Neuronal stem cell (in vitro differentiated cells): ENCODE results near the gene PACRG.

ENCODE experiments used
- DNase-seq: peaks from one replicate; pipeline ENCODE4 v3.0.0-alpha.2; 2013; ENCODE audit warnings: low spot score
- H2AFZ ChIP-seq: one replicate; pipeline ENCODE4 v1.6.1; 2013; ENCODE audit warnings: mild to moderate bottlenecking, low read length, inconsistent platforms
- H2AK5ac ChIP-seq: 2 replicates; pipeline ENCODE4 v1.6.1; 2013; ENCODE audit warnings: low read depth, mild to moderate bottlenecking, inconsistent platforms, low read length, moderate library complexity, mixed read lengths
- H2BK120ac ChIP-seq: 2 replicates; pipeline ENCODE4 v1.6.1; 2013; ENCODE audit warnings: low read depth, mild to moderate bottlenecking, inconsistent platforms, low read length, moderate library complexity, mixed read lengths
- H2BK12ac ChIP-seq: one replicate; pipeline ENCODE4 v1.6.1; 2013; ENCODE audit warnings: low read length, inconsistent platforms
- H2BK15ac ChIP-seq: 2 replicates; pipeline ENCODE4 v1.6.1; 2013; ENCODE audit warnings: mild to moderate bottlenecking, low read length, inconsistent platforms, mixed read lengths
- H2BK5ac ChIP-seq: one replicate; pipeline ENCODE4 v1.6.1; 2013; ENCODE audit warnings: inconsistent platforms, mild to moderate bottlenecking, low read length, moderate library complexity
- H3K14ac ChIP-seq: one replicate; pipeline ENCODE4 v1.6.1; 2013; ENCODE audit warnings: low read length, inconsistent platforms
- H3K18ac ChIP-seq: 2 replicates; pipeline ENCODE4 v1.6.1; 2013; ENCODE audit warnings: low read length, inconsistent platforms
- H3K23ac ChIP-seq: 2 replicates; pipeline ENCODE4 v1.6.1; 2013; ENCODE audit warnings: low read depth, mild to moderate bottlenecking, mixed read lengths, low read length, inconsistent platforms; ENCODE audit not compliant: poor library complexity
- H3K27ac ChIP-seq: replicated peaks from 3 replicates; pipeline ENCODE4 v1.5.1; 2013; ENCODE audit warnings: low read length, inconsistent platforms
- H3K27me3 ChIP-seq, 3 experiments: 2 replicates each; pipeline ENCODE4 v1.6.1; 2013; ENCODE audit warnings: low read length in 3 of 3, mild to moderate bottlenecking in 2 of 3, inconsistent platforms in 1 of 3, low read depth in 1 of 3, mixed read lengths in 1 of 3, moderate library complexity in 1 of 3; ENCODE audit not compliant: control insufficient read depth in 3 of 3, insufficient read depth in 3 of 3
- H3K36me3 ChIP-seq, 2 donors: replicated peaks in 1 of 2; 2 replicates each; pipeline ENCODE4 v1.6.1; 2013; ENCODE audit warnings: low read length in 2 of 2; ENCODE audit not compliant: control insufficient read depth in 2 of 2, insufficient read depth in 2 of 2
- H3K4ac ChIP-seq: 2 replicates; pipeline ENCODE4 v1.6.1; 2013; ENCODE audit warnings: inconsistent platforms, mild to moderate bottlenecking, low read length, moderate library complexity
- H3K4me1 ChIP-seq, 2 donors: 1 replicate in 1 of 2; 2 replicates in 1 of 2; pipeline ENCODE4 v1.6.1; 2013; ENCODE audit warnings: low read length in 2 of 2, low read depth in 1 of 2; ENCODE audit not compliant: control insufficient read depth in 2 of 2, insufficient read depth in 1 of 2
- H3K4me2 ChIP-seq: one replicate; pipeline ENCODE4 v1.6.1; 2013; ENCODE audit warnings: mild to moderate bottlenecking, low read length, inconsistent platforms; ENCODE audit not compliant: insufficient read depth, poor library complexity, severe bottlenecking
- H3K4me3 ChIP-seq, 2 donors: 2 replicates each; pipeline ENCODE4 v1.5.1; 2013; ENCODE audit warnings: low read length in 2 of 2, mild to moderate bottlenecking in 2 of 2, inconsistent platforms in 1 of 2, moderate library complexity in 1 of 2
- H3K79me1 ChIP-seq: one replicate; pipeline ENCODE4 v1.6.1; 2013; ENCODE audit warnings: low read depth, mild to moderate bottlenecking, inconsistent platforms, low read length, moderate library complexity
- H3K9ac ChIP-seq: one replicate; pipeline ENCODE4 v1.6.1; 2013; ENCODE audit warnings: mild to moderate bottlenecking, low read depth, low read length, inconsistent platforms; ENCODE audit not compliant: poor library complexity
- H3K9me3 ChIP-seq, 2 donors: replicated peaks in 1 of 2; 2 replicates each; pipeline versions ENCODE3 to v1.6.1; 2013; ENCODE audit warnings: low read length in 2 of 2, mild to moderate bottlenecking in 2 of 2, inconsistent platforms in 1 of 2, low read depth in 1 of 2, mixed read lengths in 1 of 2, moderate library complexity in 1 of 2; ENCODE audit not compliant: control insufficient read depth in 2 of 2, insufficient read depth in 1 of 2
- H4K8ac ChIP-seq: one replicate; pipeline ENCODE4 v1.6.1; 2013; ENCODE audit warnings: low read depth, mild to moderate bottlenecking, inconsistent platforms, low read length, moderate library complexity
- H4K91ac ChIP-seq: one replicate; pipeline ENCODE4 v1.6.1; 2013; ENCODE audit warnings: low read length, low read depth, mild to moderate bottlenecking, inconsistent platforms; ENCODE audit not compliant: poor library complexity
- WGBS, 2 donors: extraction: QIAGEN DNeasy Blood & Tissue Kit; methylation state at CpG; one replicate each; pipeline ENCODE4 v1.1.7; 2013; ENCODE audit warnings: missing lambda C conversion rate in 2 of 2, mixed read lengths in 1 of 2; ENCODE audit not compliant: insufficient read length in 2 of 2, insufficient replicate concordance in 1 of 2; ENCODE audit errors: extremely low coverage in 2 of 2; 5-methylcytosine and 5-hydroxymethylcytosine counted together

Gene PACRG

DNA sequence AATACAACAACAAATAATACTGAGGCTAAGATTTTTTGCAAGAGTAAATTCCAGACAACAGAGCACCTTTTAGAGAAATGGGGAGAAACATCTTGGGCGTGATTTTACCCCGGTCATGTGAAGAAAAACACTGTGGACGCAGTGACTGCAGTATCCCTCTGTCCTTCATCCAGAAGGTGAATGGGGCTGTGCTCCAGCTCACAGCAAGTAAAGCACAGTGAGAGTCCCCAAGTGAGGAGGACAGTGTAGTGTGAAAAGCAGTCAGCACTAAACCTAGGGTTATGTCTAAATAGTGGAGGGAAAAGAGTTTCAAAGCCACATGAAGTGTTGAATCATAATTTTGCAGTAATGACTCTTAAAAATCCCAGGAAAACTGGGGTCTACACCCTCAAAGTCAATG lies 338.4 kb downstream of the PACRG start:
- Histone ChIP-seq H3K4me2 (no peak overlapping the region), H3K4ac (no peak overlapping the region), H3K4me1 (peaks cover 10% of the 10 kb centered on the region in 2 donors), H2BK15ac (no peak overlapping the region), H4K8ac (no peak overlapping the region), H3K18ac (no peak overlapping the region), H2AK5ac (no peak overlapping the region), H3K36me3 (no peaks in the 10 kb centered on the region), H2BK5ac (no peak overlapping the region), H4K91ac (no peak overlapping the region), H3K4me3 (no peak overlapping the region), H3K27me3 (no peaks in the 10 kb centered on the region), H3K14ac (no peak overlapping the region), H2AFZ (no peak overlapping the region), H3K27ac (no peak overlapping the region), H3K23ac (no peak overlapping the region), H3K79me1 (no peaks in the 10 kb centered on the region), H3K9me3 (peaks cover 1 to 4% of the 10 kb centered on the region in 2 donors), H2BK120ac (no peak overlapping the region), H3K9ac (no peak overlapping the region), H2BK12ac (no peak overlapping the region)
- no CpG with 5 or more reads among the region's 3 CpGs for WGBS, 2 donors
- DNase-seq: no peak

DNA sequence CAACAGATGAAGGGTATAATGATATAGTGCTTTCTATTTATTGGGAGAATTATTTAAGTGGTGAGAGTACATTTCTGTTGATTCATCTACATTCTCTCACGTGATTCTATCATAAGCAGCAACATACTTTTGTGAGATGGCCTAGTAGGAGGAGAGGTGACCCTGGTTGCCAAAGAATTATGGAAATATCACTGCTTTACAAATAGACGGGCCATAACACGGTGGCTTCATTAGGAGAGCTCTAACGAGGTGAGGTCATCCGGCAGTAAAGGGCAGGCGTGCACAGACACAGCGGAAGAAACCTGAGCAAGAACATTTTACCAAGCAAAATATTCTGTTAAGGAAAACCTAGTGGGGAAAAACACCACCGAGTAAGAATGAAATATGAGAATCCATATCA lies 349.4 kb downstream of the PACRG start:
- H3K14ac ChIP-seq: no peak overlapping the region
- H3K4me1 ChIP-seq: no peaks in the 10 kb centered on the region
- no peak overlapping the region for H3K23ac ChIP-seq
- no peaks in the 10 kb centered on the region for H3K79me1 ChIP-seq
- H3K9me3 ChIP-seq: peaks cover 0 to 2% of the 10 kb centered on the region in 2 donors
- DNase-seq: no peak
- no peak overlapping the region for H2BK15ac ChIP-seq
- no peak overlapping the region for H3K4me2 ChIP-seq
- no peak overlapping the region for H3K4me3 ChIP-seq
- H4K91ac ChIP-seq: no peak overlapping the region
- H4K8ac ChIP-seq: no peak overlapping the region
- H3K27ac ChIP-seq: no peak overlapping the region
- H2AK5ac ChIP-seq: no peak overlapping the region
- H2BK120ac ChIP-seq: no peak overlapping the region
- WGBS, 2 donors: no CpG with 5 or more reads among the region's 8 CpGs
- no peak overlapping the region for H2BK5ac ChIP-seq
- H3K4ac ChIP-seq: no peak overlapping the region
- H2BK12ac ChIP-seq: no peak overlapping the region
- H3K9ac ChIP-seq: no peak overlapping the region
- no peak overlapping the region for H3K18ac ChIP-seq
- H3K36me3 ChIP-seq: no peaks in the 10 kb centered on the region
- H2AFZ ChIP-seq: no peak overlapping the region
- no peaks in the 10 kb centered on the region for H3K27me3 ChIP-seq

DNA sequence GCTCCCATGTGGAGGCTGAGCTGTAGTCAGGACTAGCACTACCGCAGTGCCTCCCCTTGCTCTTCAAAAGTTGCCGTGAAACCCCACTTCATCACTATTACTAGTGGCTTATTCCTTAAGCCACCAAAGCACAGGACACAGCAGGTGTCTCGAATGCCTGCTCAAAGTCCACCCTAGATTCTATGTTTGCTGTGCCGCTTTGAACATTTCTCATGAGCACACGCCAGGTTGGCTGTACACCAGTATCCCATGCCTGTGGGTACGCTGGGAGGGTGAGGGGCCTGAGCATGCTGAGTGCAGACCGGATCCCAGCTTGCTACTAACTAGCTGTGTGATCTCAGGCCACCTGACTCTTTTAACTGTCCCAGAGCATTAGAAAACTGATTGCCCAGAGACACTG lies 350.9 kb downstream of the PACRG start:
- Histone ChIP-seq H3K18ac (no peak overlapping the region), H2AFZ (no peak overlapping the region), H3K14ac (no peak overlapping the region), H2BK120ac (no peak overlapping the region), H4K8ac (no peak overlapping the region), H2AK5ac (no peak overlapping the region), H3K9ac (no peak overlapping the region), H2BK5ac (no peak overlapping the region), H2BK12ac (no peak overlapping the region), H4K91ac (no peak overlapping the region), H3K4me2 (no peak overlapping the region), H3K36me3 (no peaks in the 10 kb centered on the region), H3K27me3 (no peaks in the 10 kb centered on the region), H3K79me1 (no peaks in the 10 kb centered on the region), H3K4ac (no peak overlapping the region), H3K4me3 (no peak overlapping the region), H3K9me3 (peaks cover 0 to 2% of the 10 kb centered on the region in 2 donors), H2BK15ac (no peak overlapping the region), H3K23ac (no peak overlapping the region), H3K27ac (no peak overlapping the region), H3K4me1 (peaks cover 0 to 3% of the 10 kb centered on the region in 2 donors)
- no peak for DNase-seq
- no CpG with 5 or more reads among the region's 7 CpGs for WGBS, 2 donors

DNA sequence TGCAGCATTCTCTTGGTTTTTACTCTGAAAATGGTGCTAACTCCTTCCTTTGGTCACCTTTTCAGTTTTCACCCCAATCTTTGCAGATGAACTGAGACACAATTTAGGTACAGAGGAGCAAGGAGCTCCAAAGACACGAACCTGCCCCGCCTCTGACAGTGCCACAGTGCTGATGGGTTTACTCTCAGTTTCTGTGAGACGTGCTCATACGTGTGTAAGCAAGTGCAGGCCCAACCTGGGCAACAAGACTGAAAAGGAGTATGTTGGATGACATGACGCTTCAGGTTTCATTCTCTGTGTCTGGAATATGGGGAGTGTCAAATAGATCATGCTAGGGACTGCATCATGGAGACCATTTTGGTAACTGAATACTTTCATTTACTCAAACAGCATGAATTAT lies 352.5 kb downstream of the PACRG start:
- no peak overlapping the region for H3K23ac ChIP-seq
- WGBS, 2 donors: no CpG with 5 or more reads among the region's 5 CpGs
- H2AK5ac ChIP-seq: no peak overlapping the region

More for the DNA sequence above, 352.5 kb downstream of the PACRG start:
- Histone ChIP-seq H3K27ac (no peak overlapping the region), H3K9me3 (peaks cover 0 to 2% of the 10 kb centered on the region in 2 donors), H3K27me3 (no peaks in the 10 kb centered on the region), H4K91ac (no peak overlapping the region), H3K4me2 (no peak overlapping the region), H2BK12ac (no peak overlapping the region), H4K8ac (no peak overlapping the region), H3K4me1 (peaks cover 0 to 3% of the 10 kb centered on the region in 2 donors), H2BK120ac (no peak overlapping the region), H3K4ac (no peak overlapping the region), H3K18ac (no peak overlapping the region), H3K14ac (no peak overlapping the region), H2AFZ (no peak overlapping the region), H3K4me3 (no peak overlapping the region), H3K79me1 (no peaks in the 10 kb centered on the region), H2BK5ac (no peak overlapping the region), H3K36me3 (no peaks in the 10 kb centered on the region), H2BK15ac (no peak overlapping the region), H3K9ac (no peak overlapping the region)
- DNase-seq: no peak
